WI38 (cell line): ENCODE data around the gene B4GALNT4.

Source experiments
- H3K4me3 ChIP-seq: 2 replicates; pipeline ENCODE4 v1.5.1; 2011; ENCODE audit warnings: low read depth, mild to moderate bottlenecking, control low read depth, low read length
- CTCF ChIP-seq: IDR thresholded peaks from 2 replicates; pipeline ENCODE4 v1.5.1; 2012; ENCODE audit warnings: low read depth, mild to moderate bottlenecking, control low read depth, low read length

B4GALNT4 gene

GRCh38 chr11:351411-351810 is 17.9 kb upstream of the B4GALNT4 start:
- H3K4me3 ChIP-seq = no peak overlapping the region

GRCh38 chr11:352456-353031 is 16.8 kb upstream of the B4GALNT4 start:
- no peak overlapping the region for H3K4me3 ChIP-seq
- no peak for TF ChIP-seq CTCF

More at GRCh38 chr11:351411-351810, 17.9 kb upstream of the B4GALNT4 start:
- no peak for TF ChIP-seq CTCF

GRCh38 chr11:353179-353873 is 16.0 kb upstream of the B4GALNT4 start:
- no peak for TF ChIP-seq CTCF

GRCh38 chr11:355581-356458 is 13.5 kb upstream of the B4GALNT4 start:
- H3K4me3 ChIP-seq = peak overlapping the region; percentile 29
- TF ChIP-seq CTCF = no peak

More at GRCh38 chr11:353179-353873, 16.0 kb upstream of the B4GALNT4 start:
- no peak overlapping the region for H3K4me3 ChIP-seq

GRCh38 chr11:356610-357009 is 12.7 kb upstream of the B4GALNT4 start:
- no peak overlapping the region for H3K4me3 ChIP-seq
- no peak for TF ChIP-seq CTCF

- no peak overlapping the region for H3K4me3 ChIP-seq
- TF ChIP-seq CTCF = no peak
These were observed 11.7 kb upstream of the B4GALNT4 start for GRCh38 chr11:357582-357981.
